EH (cell line): ENCODE data around the gene ASB2.

ENCODE experiments used
- DNase-seq: peaks from one replicate; pipeline ENCODE4 v3.0.0-alpha.2; 2015; ENCODE audit warnings: low read depth

Gene ASB2

GRCh38 chr14:94001501-94002396 is 25.4 kb upstream of the ASB2 start:
- DNase-seq, result peak; percentile 76

- DNase-seq, result peak; percentile 15
Measured at GRCh38 chr14:94001016-94001415, 24.6 kb upstream of the ASB2 start.

DNA sequence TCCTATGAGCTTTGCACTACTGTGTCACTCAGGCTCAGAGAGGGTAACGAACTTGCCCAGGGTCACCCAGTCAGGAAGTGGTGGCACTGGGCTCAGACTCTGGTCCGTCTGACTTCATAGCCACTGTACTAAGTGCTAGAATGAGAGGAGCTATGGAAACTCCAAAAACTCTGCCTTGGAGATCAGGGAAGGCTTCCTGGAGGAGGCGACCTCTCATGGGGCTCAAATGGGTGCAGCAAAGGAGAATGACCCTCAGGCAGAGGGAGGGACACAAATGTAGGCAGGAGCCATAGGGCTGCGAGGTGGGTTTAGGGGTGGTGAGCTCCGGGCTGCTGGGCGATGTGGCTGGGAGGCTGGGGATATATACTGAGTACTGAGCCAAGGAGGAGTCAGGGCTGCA is 23.9 kb upstream of the ASB2 start:
- DNase-seq, result no peak

DNA sequence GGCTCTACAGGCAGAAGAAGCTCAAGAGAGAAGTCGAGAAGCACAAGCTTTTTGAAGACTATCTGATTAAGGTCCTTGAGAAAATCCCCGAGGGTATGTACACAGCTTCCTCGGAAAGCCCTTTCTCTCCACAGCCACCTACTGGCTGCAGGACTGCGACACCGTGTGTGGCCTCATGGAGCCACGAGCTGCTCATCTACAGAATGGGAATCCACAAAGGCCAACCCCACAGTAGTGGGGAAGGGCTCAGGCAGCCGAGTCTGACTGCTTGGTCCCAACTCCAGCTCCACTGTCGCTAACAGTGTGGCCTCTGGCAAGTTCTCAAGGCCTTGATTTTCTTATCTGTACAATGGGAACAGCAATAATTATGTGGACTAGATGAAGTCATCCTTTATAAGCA is 23.2 kb upstream of the ASB2 start:
- DNase-seq, result no peak

GRCh38 chr14:93998871-93999403 is 22.6 kb upstream of the ASB2 start:
- DNase-seq, result no peak

DNA sequence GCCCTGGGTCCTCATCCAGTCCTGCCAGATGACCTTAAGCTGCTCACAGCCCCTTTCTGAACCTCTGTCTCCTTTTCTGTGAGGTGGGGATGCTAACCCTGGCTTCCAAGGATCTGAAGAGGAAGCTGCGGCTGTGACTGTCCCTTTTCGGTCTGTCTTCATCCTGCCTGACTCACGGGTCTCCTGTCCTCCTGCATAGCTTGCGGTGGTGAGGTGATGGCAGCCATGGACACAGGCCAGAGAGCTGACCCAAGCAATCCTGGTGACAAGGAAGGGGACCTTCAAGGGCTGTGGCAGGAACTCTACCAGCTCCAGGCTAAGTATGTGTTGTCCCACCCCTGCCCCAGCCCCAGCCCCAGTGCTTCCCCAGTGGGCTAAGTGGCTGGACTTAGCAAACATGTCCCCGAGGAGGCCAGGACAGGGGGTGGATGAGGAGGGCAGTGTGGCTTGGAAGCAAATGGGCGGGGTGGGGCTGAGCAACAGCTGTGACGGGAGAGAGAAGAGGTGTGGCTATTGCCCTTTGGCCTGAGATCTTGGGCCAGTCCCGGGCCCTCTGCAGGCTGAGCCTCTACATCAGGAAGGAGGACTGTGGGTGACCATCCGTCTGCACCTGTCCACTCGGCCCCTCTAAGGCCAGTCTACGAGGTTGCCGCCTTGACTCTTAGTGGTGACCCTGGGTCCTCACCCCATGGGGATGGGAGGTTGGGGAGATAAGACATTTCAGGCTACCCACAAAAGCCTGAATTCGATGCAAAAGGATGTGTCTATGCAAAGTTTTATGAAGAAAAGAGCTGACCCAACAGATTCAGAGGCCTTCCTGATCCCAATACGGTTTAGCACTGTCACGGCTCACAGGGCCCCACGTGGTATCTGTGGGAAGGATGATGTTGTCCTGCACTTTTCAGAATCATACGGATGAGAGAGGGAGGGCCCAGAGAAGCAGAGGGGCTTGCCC is 21.8 kb upstream of the ASB2 start:
- DNase-seq, result no peak

DNA sequence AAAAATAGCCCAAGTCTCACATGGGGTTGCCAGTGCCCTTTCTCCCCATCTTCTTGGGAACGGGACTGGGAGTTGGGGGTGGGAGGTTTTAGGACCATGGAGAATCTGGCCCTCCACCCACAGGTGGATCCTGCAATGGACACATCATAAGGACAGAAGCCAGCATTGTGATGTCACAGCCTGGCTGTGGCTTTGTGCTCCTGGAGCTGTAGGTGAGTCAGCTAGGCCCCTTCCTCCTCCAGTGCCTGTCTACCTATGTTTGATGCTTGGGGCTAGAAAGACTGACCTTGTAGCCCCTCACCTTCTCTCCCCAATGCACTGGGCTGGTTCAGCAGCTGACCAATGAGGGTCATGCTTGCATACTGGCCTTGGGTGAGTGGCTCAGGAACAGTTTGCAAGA is 20.7 kb upstream of the ASB2 start, which contains the start of gene CCDC197:
TSS of gene CCDC197 (plus strand) at position 220 of the 400 bp plus-strand sequence. CDS start 831 bp downstream, outside the sequence.
- DNase-seq, result no peak

GRCh38 chr14:93996130-93996695 is 19.8 kb upstream of the ASB2 start:
- DNase-seq, result no peak

DNA sequence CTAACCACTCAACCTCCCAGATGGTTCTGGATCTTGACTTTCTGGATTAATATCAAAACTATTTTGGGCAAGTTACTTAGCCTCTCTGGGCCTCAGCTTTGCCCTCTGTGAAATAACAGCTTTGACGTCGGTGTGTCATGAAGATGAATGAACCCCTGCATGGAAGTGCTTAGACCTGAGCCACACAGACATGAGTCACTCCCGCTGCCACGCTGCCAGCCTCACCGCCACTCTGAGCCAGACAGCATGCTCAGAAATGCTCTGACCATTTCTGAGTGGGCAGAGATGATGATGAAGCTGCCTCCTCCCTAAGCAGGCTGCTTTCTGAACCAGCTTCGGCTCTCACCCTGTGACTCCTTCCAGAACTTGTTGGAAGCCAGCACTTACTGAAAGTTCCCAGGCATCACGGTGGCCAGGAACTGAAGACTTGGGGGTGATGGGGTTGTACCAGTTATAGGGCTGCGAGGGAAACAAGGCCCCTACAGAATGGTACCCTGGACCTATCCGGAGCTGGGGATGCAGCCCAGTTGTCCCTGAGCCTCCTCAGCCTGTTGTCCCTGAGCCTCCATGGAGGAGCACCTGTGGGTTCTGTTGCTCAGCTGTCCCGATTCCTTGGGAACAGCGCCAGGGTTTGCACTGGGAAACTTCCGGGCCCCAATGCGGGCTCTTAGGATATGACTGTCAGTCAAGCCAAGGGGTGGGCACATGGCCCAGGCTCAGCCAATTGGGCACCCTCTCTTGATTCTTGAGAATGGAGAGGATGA is 18.7 kb upstream of the ASB2 start:
- peak; percentile 69 for DNase-seq

GRCh38 chr14:93993382-93993781 is 17.0 kb upstream of the ASB2 start:
- no peak for DNase-seq

GRCh38 chr14:93991649-93992048 is 15.3 kb upstream of the ASB2 start:
- DNase-seq, result no peak

DNA sequence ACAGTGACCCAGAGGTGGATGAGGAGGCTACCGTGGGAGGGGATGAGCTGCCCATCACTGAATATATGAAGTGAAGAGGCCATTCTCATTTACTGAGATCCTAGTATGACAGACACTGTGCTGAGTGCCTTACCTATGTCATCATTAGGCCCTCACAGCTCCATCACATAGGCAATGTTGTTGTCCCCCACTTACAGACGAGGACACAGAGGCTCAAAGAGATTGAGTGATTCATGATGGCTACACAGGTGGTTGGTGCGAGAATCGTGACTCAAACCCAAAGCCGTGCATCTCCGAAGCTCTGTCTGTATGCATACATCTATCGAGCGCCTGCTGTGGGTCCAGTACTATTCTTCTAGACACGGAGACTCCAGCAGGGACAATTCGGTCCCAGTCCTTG is 14.8 kb upstream of the ASB2 start:
- no peak for DNase-seq

DNA sequence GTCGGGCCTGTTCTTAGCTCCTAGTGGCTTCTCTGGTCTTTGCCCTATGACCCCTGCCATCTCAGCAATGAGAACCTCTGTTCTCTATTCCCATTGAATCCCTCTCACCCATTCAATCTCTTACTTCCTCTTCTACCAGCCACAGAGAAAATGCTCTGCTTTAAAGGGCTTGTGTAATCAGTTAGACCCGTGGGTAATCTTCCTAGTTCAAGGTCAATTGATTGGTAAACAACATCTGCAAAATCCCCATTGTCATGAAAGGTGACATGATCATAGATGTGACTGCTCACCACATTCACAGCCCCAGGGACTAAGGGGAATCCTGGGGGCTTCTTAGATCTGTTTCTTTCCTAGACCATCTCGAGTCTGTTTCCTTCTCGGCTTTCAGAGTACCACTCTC is 13.6 kb upstream of the ASB2 start:
- no peak for DNase-seq

DNA sequence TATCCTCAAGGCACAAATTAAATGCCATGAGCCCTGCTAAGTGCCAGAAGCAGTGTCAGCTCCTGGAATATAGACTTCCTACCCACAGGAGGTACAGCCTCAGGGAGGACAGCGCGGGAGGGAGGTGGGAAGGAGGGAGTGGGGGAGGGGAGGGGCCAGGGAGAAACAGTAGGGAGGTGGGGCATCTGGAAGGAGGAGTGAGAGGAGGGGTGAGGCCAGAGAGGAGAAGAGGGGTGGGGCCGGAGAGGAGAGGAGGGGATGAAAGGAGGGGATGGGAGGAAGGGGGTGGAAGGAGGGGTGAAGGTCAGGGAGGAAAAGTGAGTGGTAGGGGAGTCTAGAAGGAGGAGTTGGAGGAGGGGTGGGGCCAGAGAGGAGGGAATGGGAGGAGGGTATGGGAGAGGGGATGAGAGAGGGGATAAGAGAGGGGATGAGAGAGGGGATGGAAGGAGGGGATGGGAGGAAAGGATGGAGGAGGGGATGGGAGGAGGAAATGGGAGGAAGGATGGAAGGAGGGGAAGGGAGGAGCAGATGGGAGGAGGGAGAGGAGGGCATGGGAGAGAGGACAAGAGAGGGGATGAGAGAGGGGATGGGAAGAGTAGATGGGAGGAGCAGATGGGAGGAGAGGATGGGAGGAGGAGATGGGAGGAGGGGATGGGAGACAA is 11.6 kb upstream of the ASB2 start:
- DNase-seq, result no peak

GRCh38 chr14:93987376-93987775 is 11.0 kb upstream of the ASB2 start:
- no peak for DNase-seq

GRCh38 chr14:93986955-93987354 is 10.6 kb upstream of the ASB2 start:
- DNase-seq, result no peak

DNA sequence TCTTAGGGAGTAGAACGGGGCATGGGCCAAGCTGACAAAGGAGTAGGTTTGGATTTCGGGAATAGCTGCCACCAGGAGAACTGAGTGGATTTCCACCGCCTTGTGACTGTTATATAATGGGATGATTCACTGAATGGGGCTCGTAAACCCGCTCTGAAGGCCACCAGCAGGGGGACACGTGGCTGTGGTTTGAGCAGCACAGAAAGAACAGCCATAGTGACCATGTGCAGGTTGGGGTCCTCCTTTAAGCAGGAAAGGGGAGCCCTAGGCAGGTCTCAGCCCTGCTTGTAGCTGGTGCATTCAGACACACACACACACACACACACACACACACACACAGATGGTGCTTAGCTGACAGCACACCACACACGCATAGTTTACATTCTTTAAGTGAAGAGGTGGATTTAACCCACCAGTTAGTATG is 8.6 kb upstream of the ASB2 start:
- DNase-seq, result peak; percentile 83

- peak; percentile 38 for DNase-seq
Measured at GRCh38 chr14:93984070-93984469, 7.7 kb upstream of the ASB2 start.

DNA sequence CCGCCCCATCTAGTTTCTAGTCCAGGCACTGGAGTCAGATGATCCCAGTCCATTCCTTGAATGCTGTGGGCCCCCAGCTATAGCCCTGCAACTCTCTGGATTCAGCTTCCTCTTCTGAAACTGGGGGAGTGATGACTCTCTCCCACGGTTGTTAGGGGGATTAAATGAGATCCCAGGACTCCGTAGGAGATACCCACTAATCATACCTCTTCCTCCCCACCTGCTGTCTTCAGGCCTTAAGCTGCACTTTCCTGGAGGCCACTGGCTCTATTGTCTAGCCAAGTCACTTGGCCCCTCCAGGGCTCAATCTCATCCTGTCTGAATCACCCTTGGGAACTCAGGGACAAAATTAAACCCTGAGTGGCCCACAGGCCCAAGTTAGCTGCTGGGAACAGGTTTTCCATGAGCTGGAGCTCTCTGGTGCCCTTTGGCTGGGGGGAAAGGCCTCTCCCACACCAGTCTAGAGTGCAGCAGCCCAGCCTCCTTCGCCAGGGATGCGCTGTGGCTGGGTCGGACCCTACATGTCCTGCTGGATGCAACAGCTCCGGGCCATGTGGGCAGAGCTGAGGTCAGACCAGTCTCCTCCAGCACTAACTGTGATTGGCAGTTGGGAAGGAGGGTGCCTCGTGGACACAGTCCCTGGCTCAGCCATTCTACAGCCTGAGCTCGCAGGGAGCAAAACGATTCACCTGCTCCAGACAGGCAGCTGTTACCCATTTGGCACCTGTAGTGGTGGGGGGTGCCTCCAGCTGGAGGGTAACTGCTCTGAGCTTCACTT is 6.0 kb upstream of the ASB2 start:
- no peak for DNase-seq
